Measurements from ENCODE around the gene OLIG1.
A peak's percentile ranks its signal among the peaks of the same experiment; 100 is the strongest.

OLIG1 gene

DNA sequence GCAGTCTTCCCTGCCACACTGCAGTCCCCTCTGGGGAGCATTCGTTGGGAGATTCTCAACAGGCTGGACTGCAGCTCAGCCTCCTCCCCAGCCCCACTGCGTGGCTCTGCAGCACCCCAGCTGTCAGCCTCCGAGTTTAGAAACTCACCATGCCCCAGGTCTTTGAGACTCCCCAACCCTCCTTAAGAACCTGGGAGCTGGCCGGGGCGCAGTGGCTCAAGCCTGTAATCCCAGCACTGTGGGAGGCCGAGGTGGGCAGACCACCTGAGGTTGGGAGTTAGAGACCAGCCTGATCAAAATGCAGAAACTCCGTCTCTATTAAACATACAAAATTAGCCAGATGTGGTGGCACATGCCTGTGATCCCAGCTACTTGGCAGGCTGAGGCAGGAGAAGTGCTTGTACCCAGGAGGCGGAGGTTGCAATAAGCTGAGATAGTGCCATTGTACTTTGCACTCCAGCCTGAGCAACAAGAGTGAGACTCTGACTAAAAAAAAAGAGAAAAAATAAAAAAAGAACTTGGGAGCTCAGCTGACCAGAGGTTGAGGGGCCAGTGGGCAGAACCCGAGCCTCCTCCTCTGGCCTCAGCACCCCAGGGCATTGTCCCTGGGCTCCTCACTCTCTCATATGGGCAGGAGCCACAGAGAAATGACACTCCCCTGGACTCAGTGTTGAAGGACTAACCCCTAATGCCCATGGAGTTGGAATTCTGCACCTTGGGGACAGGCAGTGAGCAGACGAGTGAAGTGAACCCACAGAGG is 38.6 kb upstream of the OLIG1 start:
- DNase-seq (ENCODE audit: low spot score), result no peak

- DNase-seq (ENCODE audit: low spot score), result no peak
These were observed 37.4 kb upstream of the OLIG1 start for GRCh38 chr21:33032434-33033047.

- DNase-seq (ENCODE audit: low spot score), result no peak
These were observed 36.6 kb upstream of the OLIG1 start for GRCh38 chr21:33033094-33033951.

GRCh38 chr21:33033961-33034413 is 36.0 kb upstream of the OLIG1 start:
- DNase-seq (ENCODE audit: low spot score), result no peak

GRCh38 chr21:33035147-33035546 is 34.8 kb upstream of the OLIG1 start:
- no peak for DNase-seq (ENCODE audit: low spot score)

- no peak for DNase-seq (ENCODE audit: low spot score)
These were observed 33.3 kb upstream of the OLIG1 start for GRCh38 chr21:33036430-33037162.

GRCh38 chr21:33037501-33037900 is 32.4 kb upstream of the OLIG1 start:
- DNase-seq (ENCODE audit: low spot score), result no peak

- no peak for DNase-seq (ENCODE audit: low spot score)
These were observed 30.4 kb upstream of the OLIG1 start for GRCh38 chr21:33039536-33039935.

DNA sequence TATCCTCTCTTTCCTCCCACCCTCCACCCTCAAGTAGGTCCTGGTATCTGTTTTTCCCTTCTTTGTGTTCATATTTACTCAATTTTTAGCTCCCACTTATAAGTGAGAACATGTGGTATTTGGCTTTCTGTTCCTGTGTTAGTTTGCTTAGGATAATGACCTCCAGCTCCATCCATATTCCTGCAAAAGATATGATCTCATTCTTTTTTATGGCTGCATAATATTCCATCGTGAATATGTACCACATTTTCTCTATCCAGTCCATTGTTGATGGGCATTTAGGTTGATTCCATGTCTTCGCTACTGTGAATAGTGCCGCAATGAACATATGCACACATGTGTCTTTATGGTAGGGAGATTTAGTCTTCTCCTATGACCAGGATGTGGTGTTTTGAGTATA is 29.7 kb upstream of the OLIG1 start:
- no peak for DNase-seq (ENCODE audit: low spot score)

- no peak for DNase-seq (ENCODE audit: low spot score)
These were observed 28.0 kb upstream of the OLIG1 start for GRCh38 chr21:33041981-33042380.

DNA sequence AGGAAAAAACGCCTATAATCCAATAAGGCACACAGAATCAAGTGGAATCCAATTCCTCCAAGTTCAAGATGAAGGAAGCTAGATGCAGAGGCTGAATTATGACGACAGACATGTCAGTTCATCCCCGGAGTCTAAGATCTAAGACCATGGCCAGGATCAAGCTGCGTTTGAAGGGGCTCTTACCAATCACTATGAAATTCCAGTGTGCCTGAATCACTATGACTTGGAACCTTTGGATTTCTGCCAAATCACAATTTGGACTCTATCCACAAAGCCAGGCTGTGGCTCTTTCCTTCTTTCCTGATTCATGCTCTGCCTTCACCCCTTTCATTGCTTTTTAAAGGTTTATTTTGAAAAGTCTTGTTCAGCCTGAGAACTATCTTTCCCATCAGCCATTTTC is 27.1 kb upstream of the OLIG1 start:
- DNase-seq (ENCODE audit: low spot score), result peak; percentile 82

- DNase-seq (ENCODE audit: low spot score), result no peak
These were observed 23.5 kb upstream of the OLIG1 start for GRCh38 chr21:33046455-33046854.

- DNase-seq (ENCODE audit: low spot score), result no peak
These were observed 22.7 kb upstream of the OLIG1 start for GRCh38 chr21:33047231-33047630.

GRCh38 chr21:33051925-33052324 is 18.0 kb upstream of the OLIG1 start:
- DNase-seq (ENCODE audit: low spot score), result no peak

DNA sequence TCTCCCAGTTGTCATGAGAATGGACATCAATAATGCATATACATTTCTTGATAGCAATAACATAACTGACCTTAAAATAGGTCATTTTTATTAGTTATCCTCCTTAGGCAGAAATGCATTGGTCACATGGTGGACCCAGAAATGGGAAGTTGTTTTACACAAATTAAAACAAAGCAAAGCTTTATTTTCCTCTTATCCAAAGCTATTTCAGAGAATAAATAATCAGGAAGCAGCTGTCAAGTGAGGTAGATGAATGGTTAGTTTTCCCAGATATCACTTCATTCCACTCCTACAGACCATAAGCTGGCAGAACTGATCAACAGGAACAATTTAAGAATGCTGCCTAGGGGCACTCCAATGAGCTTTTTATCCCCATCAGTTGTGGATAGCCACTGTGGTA is 16.0 kb upstream of the OLIG1 start:
- no peak for DNase-seq (ENCODE audit: low spot score)

GRCh38 chr21:33055991-33056390 is 13.9 kb upstream of the OLIG1 start:
- DNase-seq (ENCODE audit: low spot score), result no peak

DNA sequence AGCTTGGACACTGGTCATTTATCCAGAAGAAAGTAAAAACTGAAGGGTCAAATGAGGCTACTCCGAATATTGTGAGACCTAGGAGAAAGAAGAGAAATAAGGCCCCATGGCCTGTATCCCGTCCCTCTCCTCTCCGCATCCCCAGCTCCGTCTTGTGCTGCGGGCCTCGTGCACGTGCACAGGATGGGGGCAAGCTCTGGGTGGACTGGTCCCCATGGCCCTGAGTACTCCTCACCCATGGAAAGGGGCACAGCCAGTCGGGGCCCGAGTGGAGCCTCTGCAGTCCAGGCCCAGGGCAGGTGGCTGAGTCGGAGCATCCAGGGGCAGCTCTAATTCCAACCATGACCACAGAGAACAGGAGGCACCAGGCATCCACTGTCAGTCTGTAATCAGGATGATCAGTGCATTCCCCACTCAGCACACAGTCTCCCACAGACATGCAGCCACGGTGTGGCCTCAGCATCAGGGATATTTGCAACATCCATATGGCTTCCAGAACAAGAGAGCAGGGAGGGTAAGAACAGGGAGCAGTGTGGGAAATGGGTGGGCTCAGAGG is 12.5 kb upstream of the OLIG1 start:
- no peak for DNase-seq (ENCODE audit: low spot score)

DNA sequence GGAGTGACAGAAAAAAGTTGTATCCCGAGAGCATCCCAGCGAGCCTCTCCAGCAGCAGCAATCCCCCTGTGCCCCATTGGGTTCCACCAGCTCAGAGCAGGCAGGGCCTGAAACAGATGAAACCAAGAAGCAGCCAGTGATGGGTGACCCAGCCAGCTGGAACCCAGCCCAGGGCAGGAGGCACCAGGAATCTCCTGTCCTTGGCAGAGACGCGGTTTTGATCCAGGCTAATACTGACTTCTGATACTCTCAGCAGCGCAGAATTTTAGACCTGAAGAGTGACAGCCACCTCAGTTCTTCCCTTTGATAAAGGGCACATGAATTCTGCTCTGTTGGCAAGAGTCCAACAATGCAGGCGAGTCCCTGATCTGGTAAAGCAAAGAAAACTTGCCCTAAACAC is 11.4 kb upstream of the OLIG1 start:
- no peak for DNase-seq (ENCODE audit: low spot score)

DNA sequence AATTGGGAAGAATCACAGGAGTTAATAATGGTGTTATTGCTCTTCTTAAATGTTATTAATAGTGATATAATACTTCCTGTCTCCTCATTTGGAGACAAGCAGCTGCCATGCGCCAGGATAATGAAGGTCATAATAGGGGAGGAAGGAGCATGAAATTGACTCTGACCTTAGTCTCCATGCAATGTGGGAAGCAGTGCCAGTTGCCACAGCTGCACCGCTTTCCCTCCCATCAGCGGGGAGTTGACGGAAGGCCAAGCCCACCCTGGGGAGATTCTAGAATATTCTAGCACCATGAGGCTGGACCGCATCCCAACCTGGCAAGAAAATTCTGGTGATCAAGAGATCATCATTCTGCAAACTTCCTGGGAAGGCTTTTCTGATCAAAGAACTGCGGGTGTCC is 11.0 kb upstream of the OLIG1 start:
- no peak for DNase-seq (ENCODE audit: low spot score)

DNA sequence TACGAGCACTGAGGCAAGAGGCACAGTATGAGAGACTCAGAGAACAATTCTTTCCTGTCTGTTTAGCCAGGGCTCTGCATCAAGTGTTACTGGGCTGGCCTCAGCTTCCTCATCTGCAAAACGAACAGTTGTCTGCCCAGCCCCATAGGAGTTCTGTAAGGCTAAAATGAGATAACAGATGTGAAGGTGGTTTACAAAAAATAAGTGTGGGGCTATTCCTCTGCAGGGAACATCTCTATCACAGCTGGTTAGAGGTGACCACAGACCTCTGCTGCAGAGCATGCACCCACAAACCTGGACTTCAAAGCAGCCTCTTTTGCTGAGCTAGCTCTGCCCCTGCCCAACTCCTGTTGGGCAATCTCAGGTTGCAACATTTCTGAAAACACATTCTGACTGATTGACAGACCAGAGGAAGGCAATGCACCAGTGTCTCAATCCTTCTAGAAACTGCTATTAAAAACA is 10.5 kb upstream of the OLIG1 start:
- no peak for DNase-seq (ENCODE audit: low spot score)

DNA sequence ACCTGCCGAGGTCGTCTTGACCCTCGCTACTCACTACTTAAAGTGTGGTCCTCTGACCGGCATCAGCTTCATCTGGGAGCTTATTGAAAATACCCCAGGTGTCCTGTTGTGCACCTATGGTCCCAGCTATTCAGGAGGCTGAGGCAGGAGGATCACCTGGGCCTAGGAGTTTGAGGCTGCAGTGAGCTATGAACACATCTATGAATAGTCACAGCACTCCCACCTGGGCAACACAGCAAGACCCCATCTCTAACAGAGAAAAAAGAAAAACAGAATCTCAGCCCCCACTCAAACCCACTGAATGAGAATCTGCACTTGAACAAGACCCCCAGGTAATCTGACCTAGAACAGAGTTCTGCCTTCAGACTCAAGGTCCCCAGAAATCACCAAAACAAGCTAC is 8.7 kb upstream of the OLIG1 start:
- DNase-seq (ENCODE audit: low spot score), result no peak

GRCh38 chr21:33063375-33063883 is 6.5 kb upstream of the OLIG1 start:
- no peak for DNase-seq (ENCODE audit: low spot score)

Measured in LoVo (cell line).